Heart left ventricle (tissue), 16 donors: Measurements from ENCODE around the gene LTO1. TPM values are rescaled to one million over a fixed set of nuclear protein-coding genes. Genes with fewer than 3 reads are reported as not detected.

Experiments
- ATAC-seq, 4 donors: fragments of 200-7000 bp; cut with Tn5 transposase; one replicate each; pipeline ENCODE4 v1.9.1; 2020 to 2022; ENCODE audit warnings: moderate library complexity in 4 of 4, mild to moderate bottlenecking in 3 of 4, moderate number of reproducible peaks in 1 of 4
- DNase-seq, 5 donors: peaks; one replicate each; pipeline ENCODE4 v3.0.0-alpha.2; 2020
- H3K27ac ChIP-seq, 12 donors: fragments of 200-600 bp; sonication (generic) in 4 of 12; one replicate each; pipeline versions ENCODE4 v1.5.0 to v1.8.0; 2016 to 2022; ENCODE audit warnings: mild to moderate bottlenecking in 2 of 12
- H3K27me3 ChIP-seq, 9 donors: fragments of 200-600 bp; sonication (generic) in 2 of 9; one replicate each; pipeline versions ENCODE4 v1.5.1 to v1.8.0; 2016 to 2022; ENCODE audit warnings: mild to moderate bottlenecking in 3 of 9
- H3K36me3 ChIP-seq, 9 donors: fragments of 200-600 bp; sonication (generic) in 2 of 9; one replicate each; pipeline versions ENCODE4 v1.5.0 to v1.8.0; 2018 to 2022; ENCODE audit warnings: mild to moderate bottlenecking in 2 of 9
- H3K4me1 ChIP-seq, 12 donors: fragments of 200-600 bp; sonication (generic) in 4 of 12; one replicate each; pipeline versions ENCODE4 v1.5.0 to v1.8.0; 2016 to 2022; ENCODE audit warnings: mild to moderate bottlenecking in 3 of 12
- H3K4me3 ChIP-seq, 12 donors: fragments of 200-600 bp; sonication (generic) in 4 of 12; one replicate each; pipeline versions ENCODE4 v1.5.0 to v1.8.0; 2017 to 2022; ENCODE audit warnings: mild to moderate bottlenecking in 9 of 12, moderate library complexity in 4 of 12
- H3K9me3 ChIP-seq, 12 donors: fragments of 200-600 bp; sonication (generic) in 4 of 12; one replicate each; pipeline versions ENCODE4 v1.5.0 to v1.8.0; 2016 to 2022; ENCODE audit warnings: mild to moderate bottlenecking in 1 of 12
- CTCF ChIP-seq, 12 donors: fragments of 200-600 bp; sonication (generic) in 4 of 12; IDR thresholded peaks; one replicate each; pipeline versions ENCODE4 v1.5.0 to v1.8.0; 2018 to 2022; ENCODE audit warnings: antibody characterized with exemption in 12 of 12, mild to moderate bottlenecking in 5 of 12
- POLR2A ChIP-seq, 2 donors: fragments of 450-650 bp; IDR thresholded peaks; one replicate each; pipeline ENCODE4 v1.6.1; 2017; ENCODE audit warnings: antibody characterized with exemption in 2 of 2, mild to moderate bottlenecking in 2 of 2, moderate library complexity in 2 of 2
- WGBS, 4 donors: extraction: QIAGEN DNeasy Blood & Tissue Kit in 2 of 4; methylation state at CpG; one replicate each; pipeline versions ENCODE4 v1.1.5 to v1.1.7; 2013 to 2018; 5-methylcytosine and 5-hydroxymethylcytosine counted together
- intact Hi-C, 10 donors: fragments of 100-400 bp; cut with DNase I; formaldehyde crosslinking; loops; one replicate each; pipeline versions ENCODE4 v1.11.1 to v1.14.2; 2022
- polyA plus RNA-seq, 2 donors: library from polyadenylated mRNA; stranded (reverse); fragments of 200-250 nt; gene quantifications; one replicate each; pipeline ENCODE4 v1.2.3, GENCODE V29; 2013
- total RNA-seq, 9 donors: library from RNA; depleted of rRNA in 2 of 9; stranded (reverse); fragments of >200 nt in 2 of 9; fragmentation: NEBNext Ultra II Directional in 3 of 9; extraction: Animal tissue kit (Norgen Biotek cat#: 25700) in 3 of 9; gene quantifications; one replicate each; pipeline versions ENCODE4 v1.1.0 to v1.2.4, GENCODE V29; 2016 to 2023
- donor health status: ischemic (EF 13 %, LVEDD 7.1; RV severe dilation, severe dysfunction).
- donor health status: healthy with polysubstance abuse.
- donor health status: DM: no; HTN: yes; CAD: no.
- donor health status: DM: no; HTN: no; CAD: no.
- donor health status: ischemic (EF 25% LVEDD 6.9; RV normal size, moderate dysfunction).
- donor health status: ischemic (EF 25% LVEDD 5.7; RV mildly dilated, moderate dysfunction).
- donor health status: healthy.
- donor health status: DM: yes; HTN: yes; CAD: no.
- donor health status: ischemic (EF 35%, LVEDD 5.7; RV mildly dilated, moderate dysfunction).
- donor health status: nonischemic (EF 11% LVEDD 7.7; RV severe dilation, severe dysfunction).
- donor health status: DM: yes; HTN: yes; CAD: no.
- donor health status: PGD.
- donor health status: ischemic (EF 29% LVEDD 5.4; RV normal size, mild dysfunction).
- donor health status: nonischemic (EF 23%, LVEDD 6.1; RV moderate dilation, normal function).

Gene LTO1
- total and polyA plus RNA-seq, 11 donors: 4.1 to 14.4 (median 9.4) TPM

GRCh38 chr11:69715446-69715845 is 40.3 kb upstream of the LTO1 start:
- Histone ChIP-seq H3K9me3 (no peaks in the 10 kb centered on the region), H3K36me3 (no peaks in the 10 kb centered on the region), H3K4me1 (peaks cover 0 to 11% (median 0%) of the 10 kb centered on the region in 12 donors), H3K27ac (no peak overlapping the region), H3K4me3 (no peak overlapping the region), H3K27me3 (peaks cover 7 to 54% (median 28%) of the 10 kb centered on the region in 9 donors)
- intact Hi-C loops: loop anchor here in 2 of 10 donors (10.0 kb wide), 1 partner anchor 479 kb away; no protein-coding TSS in a partner anchor
- no peak for ATAC-seq
- DNase-seq: no peak
- no peak for TF ChIP-seq POLR2A (IDR thresholded peaks at IDR 0.05)
- no peak for TF ChIP-seq CTCF (IDR thresholded peaks at IDR 0.05)
- WGBS, 4 donors: 73 to 82% (median 78%) methylated on average over 18 to 19 of the region's 19 CpGs

- intact Hi-C loops: loop anchor here in 2 of 10 donors (10.0 kb wide), 1 partner anchor 483 kb away; no protein-coding TSS in a partner anchor
- Histone ChIP-seq H3K36me3 (no peaks in the 10 kb centered on the region), H3K27me3 (peaks cover 0 to 40% (median 6%) of the 10 kb centered on the region in 9 donors), H3K4me3 (no peak overlapping the region), H3K9me3 (no peaks in the 10 kb centered on the region), H3K4me1 (peaks cover 0 to 11% (median 0%) of the 10 kb centered on the region in 12 donors), H3K27ac (no peak overlapping the region)
- DNase-seq (no peak), ATAC-seq (no peak)
- TF ChIP-seq POLR2A (IDR thresholded peaks at IDR 0.05) (no peak), CTCF (IDR thresholded peaks at IDR 0.05) (no peak)
- WGBS, 4 donors: 61 to 75% (median 68%) methylated on average over 26 to 28 of the region's 28 CpGs
Observed at GRCh38 chr11:69711822-69712801, 37.0 kb upstream of the LTO1 start.

- no peak overlapping the region for H3K27ac ChIP-seq
- no peaks in the 10 kb centered on the region for H3K9me3 ChIP-seq
- DNase-seq (no peak), ATAC-seq (no peak)
- H3K4me1 ChIP-seq: peaks cover 0 to 18% (median 7%) of the 10 kb centered on the region in 12 donors
- peaks cover 18 to 63% (median 32%) of the 10 kb centered on the region in 9 donors for H3K27me3 ChIP-seq
- no peak for TF ChIP-seq CTCF (IDR thresholded peaks at IDR 0.05)
- no peak for TF ChIP-seq POLR2A (IDR thresholded peaks at IDR 0.05)
- no peaks in the 10 kb centered on the region for H3K36me3 ChIP-seq
- intact Hi-C loops: loop anchor here in 4 of 10 donors (5.0 kb wide), 3 partner anchors 178 to 483 kb away; no protein-coding TSS in a partner anchor
- 65 to 69% (median 67%) methylated on average over 14 to 15 of the region's 15 CpGs for WGBS, 4 donors
- H3K4me3 ChIP-seq: no peak overlapping the region
Observed at GRCh38 chr11:69708736-69709401, 33.7 kb upstream of the LTO1 start.
